Lower lobe of right lung (tissue), 2 donors: ENCODE results near the gene FSTL4. TPM values are rescaled to one million over a fixed set of nuclear protein-coding genes. Genes with fewer than 3 reads are reported as not detected.
A peak's percentile ranks its signal among the peaks of the same experiment; 100 is the strongest.

Experiments used
- ATAC-seq, 2 donors: fragments of 200-7000 bp; cut with Tn5 transposase; one replicate each; pipeline ENCODE4 v1.9.1; 2020 to 2022; ENCODE audit warnings: mild to moderate bottlenecking in 2 of 2, moderate library complexity in 2 of 2
- DNase-seq: peaks from one replicate; pipeline ENCODE4 v3.0.0-alpha.2; 2020
- H3K27ac ChIP-seq: fragments of 200-600 bp; one replicate; pipeline ENCODE4 v1.8.0; 2022
- H3K27me3 ChIP-seq: fragments of 200-600 bp; one replicate; pipeline ENCODE4 v1.8.0; 2022; ENCODE audit warnings: low read depth
- H3K36me3 ChIP-seq: fragments of 200-600 bp; one replicate; pipeline ENCODE4 v1.8.0; 2022; ENCODE audit warnings: mild to moderate bottlenecking
- H3K4me1 ChIP-seq: fragments of 200-600 bp; one replicate; pipeline ENCODE4 v1.8.0; 2022
- H3K4me3 ChIP-seq: fragments of 200-600 bp; one replicate; pipeline ENCODE4 v1.8.0; 2022; ENCODE audit warnings: mild to moderate bottlenecking
- H3K9me3 ChIP-seq: fragments of 200-600 bp; one replicate; pipeline ENCODE4 v1.8.0; 2022
- CTCF ChIP-seq: fragments of 200-600 bp; IDR thresholded peaks from one replicate; pipeline ENCODE4 v1.8.0; 2022; ENCODE audit warnings: antibody characterized with exemption, mild to moderate bottlenecking
- intact Hi-C: fragments of 100-400 bp; cut with DNase I; formaldehyde crosslinking; loops from one replicate; pipeline ENCODE4 v1.11.0; 2022
- total RNA-seq: library from RNA; stranded (reverse); fragmentation: NEBNext Ultra II Directional; extraction: Animal tissue kit (Norgen Biotek cat#: 25700); gene quantifications from one replicate; pipeline ENCODE4 v1.2.1, GENCODE V29; 2021
- donor health status: DM: no; HTN: yes; CAD: no; lungs with severe emphysema.

FSTL4 gene
- total RNA-seq, 1 donor from 2014 or later = 1.9 TPM

GRCh38 chr5:133494923-133495246, 117.5 kb downstream of the FSTL4 start:
- intact Hi-C loops = no loop called here
- ATAC-seq (no peak), DNase-seq (no peak)
- Histone ChIP-seq H3K27ac (no peak overlapping the region), H3K36me3 (no peaks in the 10 kb centered on the region), H3K9me3 (no peaks in the 10 kb centered on the region), H3K27me3 (no peaks in the 10 kb centered on the region), H3K4me1 (no peaks in the 10 kb centered on the region), H3K4me3 (no peak overlapping the region)
- no peak for TF ChIP-seq CTCF

GRCh38 chr5:133494232-133494922, 118.0 kb downstream of the FSTL4 start:
- no peak overlapping the region for H3K4me3 ChIP-seq
- H3K27me3 ChIP-seq = no peaks in the 10 kb centered on the region
- intact Hi-C loops = no loop called here
- no peak for DNase-seq
- TF ChIP-seq CTCF = no peak
- no peak for ATAC-seq
- H3K27ac ChIP-seq = no peak overlapping the region
- H3K36me3 ChIP-seq = no peaks in the 10 kb centered on the region
- H3K4me1 ChIP-seq = no peaks in the 10 kb centered on the region
- H3K9me3 ChIP-seq = no peaks in the 10 kb centered on the region

GRCh38 chr5:133489632-133490031, 122.7 kb downstream of the FSTL4 start:
- Histone ChIP-seq H3K36me3 (no peaks in the 10 kb centered on the region), H3K27ac (no peak overlapping the region), H3K4me3 (no peak overlapping the region), H3K27me3 (no peaks in the 10 kb centered on the region), H3K9me3 (no peaks in the 10 kb centered on the region), H3K4me1 (peaks cover 6% of the 10 kb centered on the region)
- DNase-seq (no peak), ATAC-seq (peak; percentile 39 to 82)
- peak; percentile 15 for TF ChIP-seq CTCF
- intact Hi-C loops = no loop called here

- Histone ChIP-seq H3K9me3 (no peaks in the 10 kb centered on the region), H3K27ac (no peak overlapping the region), H3K4me1 (peaks cover 15% of the 10 kb centered on the region), H3K36me3 (no peaks in the 10 kb centered on the region), H3K27me3 (no peaks in the 10 kb centered on the region), H3K4me3 (no peak overlapping the region)
- DNase-seq (no peak), ATAC-seq (no peak)
- intact Hi-C loops = no loop called here
- no peak for TF ChIP-seq CTCF
These were observed 125.2 kb downstream of the FSTL4 start for GRCh38 chr5:133487093-133487492.

GRCh38 chr5:133485468-133485867, 126.9 kb downstream of the FSTL4 start:
- peak; percentile 30 to 45 for ATAC-seq
- H3K4me1 ChIP-seq = peaks cover 15% of the 10 kb centered on the region
- intact Hi-C loops = no loop called here

More at GRCh38 chr5:133485468-133485867, 126.9 kb downstream of the FSTL4 start:
- Histone ChIP-seq H3K27me3 (no peaks in the 10 kb centered on the region), H3K27ac (no peak overlapping the region), H3K4me3 (no peak overlapping the region), H3K36me3 (no peaks in the 10 kb centered on the region), H3K9me3 (no peaks in the 10 kb centered on the region)
- peak; percentile 52 for DNase-seq
- TF ChIP-seq CTCF = no peak
